HCT116 (cell line): ENCODE measurements around the gene DIP2B. TPM values are rescaled to one million over a fixed set of nuclear protein-coding genes. Genes with fewer than 3 reads are reported as not detected.

Experiments
- ATAC-seq: fragments of 200-7000 bp; cut with Tn5 transposase; 2 replicates; pipeline ENCODE4 v1.9.1; 2020; ENCODE audit warnings: mild to moderate bottlenecking, moderate library complexity
- BruUV-seq: library from RNA; stranded (reverse); fragments of 400-500 nt; replicated peaks from 2 replicates; lab custom pipeline; 2021; lab: Mats Ljungman, UMichigan
- CTCF ChIA-PET: fragments of 300-600 bp; sonication (Branson Sonifier 250); formaldehyde crosslinking; loops from one replicate; lab custom pipeline; 2021; ENCODE audit warnings: antibody characterized with exemption; lab: Charles Lee
- POLR2A ChIA-PET: fragments of 300-600, 350-600 bp; sonication (Branson Sonifier 250); formaldehyde crosslinking; loops from one replicate; lab custom pipeline; 2021; ENCODE audit warnings: antibody characterized with exemption; lab: Charles Lee
- RAD21 ChIA-PET, 2 experiments: fragments of 300-600 bp; sonication (Branson Sonifier 250); formaldehyde crosslinking; loops; one replicate each; lab custom pipeline; 2023; ENCODE audit warnings: low total read pairs in 2 of 2; ENCODE audit not compliant: uncharacterized antibody in 2 of 2, unreplicated experiment in 2 of 2, low non-redundant PET in 1 of 2; lab: Charles Lee
- DNase-seq: peaks from one replicate; pipeline ENCODE4 v3.0.0-alpha.2; 2010; ENCODE audit warnings: low read depth, low spot score
- H2AFZ ChIP-seq: fragments of 200-600 bp; shearing (Covaris generic), sonication (generic); 2 replicates; pipeline ENCODE4 v1.6.1; 2017; ENCODE audit warnings: low read depth, mixed run types, mixed read lengths, antibody characterized with exemption, low read length; ENCODE audit not compliant: poor library complexity, severe bottlenecking
- H3K27ac ChIP-seq: 2 replicates; pipeline ENCODE4 v1.5.1; 2012; ENCODE audit warnings: low read depth, low read length
- H3K27me3 ChIP-seq: fragments of 200-600 bp; sonication (generic); 2 replicates; pipeline ENCODE4 v1.6.1; 2016; ENCODE audit warnings: mixed run types, low read length, mixed read lengths; ENCODE audit not compliant: insufficient read depth
- H3K36me3 ChIP-seq, 2 experiments: fragments of 200-500 bp in 1 of 2; fragments of 200-600 bp in 1 of 2; sonication (Bioruptor generic) in 1 of 2; sonication (generic) in 1 of 2; 2 replicates each; pipeline versions ENCODE4 v1.5.1 to v1.6.1; 2014 to 2016; ENCODE audit warnings: low read length in 2 of 2, inconsistent platforms in 1 of 2, mixed read lengths in 1 of 2, mixed run types in 1 of 2; ENCODE audit not compliant: insufficient read depth in 2 of 2, control insufficient read depth in 1 of 2
- H3K4me1 ChIP-seq, 2 experiments: fragments of 200-600 bp in 1 of 2; sonication (generic) in 1 of 2; 2 replicates each; pipeline versions ENCODE4 v1.5.1 to v1.6.1; 2012 to 2017; ENCODE audit warnings: low read length in 2 of 2, inconsistent platforms in 1 of 2, mild to moderate bottlenecking in 1 of 2, mixed read lengths in 1 of 2, mixed run types in 1 of 2, moderate library complexity in 1 of 2; ENCODE audit not compliant: insufficient read depth in 2 of 2, control insufficient read depth in 1 of 2
- H3K4me2 ChIP-seq: fragments of 200-600 bp; sonication (generic); 2 replicates; pipeline ENCODE4 v1.6.1; 2017; ENCODE audit warnings: mixed run types, low read length, mixed read lengths
- H3K4me3 ChIP-seq, 2 experiments: fragments of 200-600 bp in 1 of 2; sonication (generic) in 1 of 2; replicated peaks in 1 of 2; 2 replicates each; pipeline ENCODE4 v1.5.1; 2011 to 2016; ENCODE audit warnings: low read length in 2 of 2, control low read depth in 1 of 2, low read depth in 1 of 2, mild to moderate bottlenecking in 1 of 2, mixed read lengths in 1 of 2, mixed run types in 1 of 2
- H3K79me2 ChIP-seq: fragments of 200-600 bp; sonication (generic); 2 replicates; pipeline ENCODE4 v1.6.1; 2017; ENCODE audit warnings: mild to moderate bottlenecking, mixed run types, low read length, moderate library complexity, mixed read lengths; ENCODE audit not compliant: insufficient read depth
- H3K9ac ChIP-seq: fragments of 200-600 bp; sonication (generic); 2 replicates; pipeline ENCODE4 v1.6.1; 2016; ENCODE audit warnings: low read length, mixed read lengths
- H3K9me2 ChIP-seq: fragments of 200-600 bp; sonication (generic), shearing (Covaris generic); 2 replicates; pipeline ENCODE4 v1.6.1; 2017; ENCODE audit warnings: mixed run types, mild to moderate bottlenecking, moderate library complexity; ENCODE audit not compliant: insufficient read depth
- H3K9me3 ChIP-seq, 2 experiments: fragments of 200-500 bp in 1 of 2; fragments of 200-600 bp in 1 of 2; sonication (Bioruptor generic) in 1 of 2; sonication (generic) in 1 of 2; 2 replicates each; pipeline ENCODE4 v1.6.1; 2014 to 2017; ENCODE audit warnings: low read length in 2 of 2, mixed read lengths in 2 of 2, inconsistent platforms in 1 of 2, low read depth in 1 of 2, mild to moderate bottlenecking in 1 of 2, mixed run types in 1 of 2, moderate library complexity in 1 of 2; ENCODE audit not compliant: control insufficient read depth in 1 of 2, insufficient read depth in 1 of 2
- H4K20me1 ChIP-seq: fragments of 200-600 bp; sonication (generic), shearing (Covaris generic); 2 replicates; pipeline ENCODE4 v1.6.1; 2017; ENCODE audit warnings: mixed run types, mild to moderate bottlenecking, moderate library complexity; ENCODE audit not compliant: insufficient read depth
- CBX3 ChIP-seq: IDR thresholded peaks from 2 replicates; pipeline ENCODE4 v1.6.1; 2012; ENCODE audit warnings: low read depth
- ELF1 ChIP-seq: IDR thresholded peaks from 2 replicates; pipeline ENCODE4 v1.6.1; 2012; ENCODE audit warnings: low read depth, borderline replicate concordance
- FOSL1 ChIP-seq: IDR thresholded peaks from 2 replicates; pipeline ENCODE4 v1.6.1; 2012; ENCODE audit warnings: low read depth
- MAX ChIP-seq: IDR thresholded peaks from 2 replicates; pipeline ENCODE4 v1.6.1; 2012
- POLR2AphosphoS5 ChIP-seq: IDR thresholded peaks from 2 replicates; pipeline ENCODE4 v1.6.1; 2011; ENCODE audit warnings: mild to moderate bottlenecking, low read depth, low read length, moderate library complexity
- RAD21 ChIP-seq: IDR thresholded peaks from 2 replicates; pipeline ENCODE4 v1.6.1; 2012; ENCODE audit warnings: low read depth, mild to moderate bottlenecking
- SIN3A ChIP-seq: IDR thresholded peaks from 2 replicates; pipeline ENCODE4 v1.6.1; 2012; ENCODE audit warnings: low read depth
- SP1 ChIP-seq: IDR thresholded peaks from 2 replicates; pipeline ENCODE4 v1.6.1; 2012; ENCODE audit warnings: low read depth
- TCF7L2 ChIP-seq: IDR thresholded peaks from 2 replicates; pipeline ENCODE4 v1.7.0; 2011; ENCODE audit warnings: borderline replicate concordance, inconsistent platforms; ENCODE audit not compliant: insufficient read depth, insufficient read length; ENCODE audit errors: extremely low read depth
- ZBTB33 ChIP-seq: IDR thresholded peaks from 2 replicates; pipeline ENCODE4 v1.6.1; 2011; ENCODE audit warnings: mild to moderate bottlenecking, low read length, moderate library complexity; ENCODE audit not compliant: insufficient replicate concordance; ENCODE audit errors: extremely low read depth
- intact Hi-C: fragments of 100-400 bp; cut with micrococcal nuclease; formaldehyde crosslinking; loops from 2 replicates; pipeline ENCODE4 v1.10.0; 2022
- total RNA-seq: library from RNA; stranded (reverse); gene quantifications from one replicate; pipeline ENCODE4 v1.2.1, GENCODE V29; 2021; ENCODE audit not compliant: unreplicated experiment
- TF ChIP-seq, protein P1 (sequence below): IDR thresholded peaks from 2 replicates; pipeline ENCODE4 v1.6.1; 2012; ENCODE audit warnings: low read depth
- TF ChIP-seq, protein P2 (sequence below), 3 experiments: fragments of 200-600 bp in 1 of 3; sonication (generic) in 1 of 3; IDR thresholded peaks in 2 of 3; conservative IDR thresholded peaks in 1 of 3; 2 replicates each; pipeline ENCODE4 v1.5.1; 2012 to 2017; ENCODE audit warnings: low read depth in 2 of 3, low read length in 2 of 3, antibody characterized with exemption in 1 of 3, borderline replicate concordance in 1 of 3, control low read depth in 1 of 3, mild to moderate bottlenecking in 1 of 3, mixed read lengths in 1 of 3, mixed run types in 1 of 3, moderate library complexity in 1 of 3; ENCODE audit not compliant: insufficient read depth in 1 of 3

The DIP2B gene
- total RNA-seq, 1 experiment from 2014 or later, result 32.3 TPM

GRCh38 chr12:50776749-50777728 is 272.3 kb downstream of the DIP2B start:
- no TSS peak for BruUV-seq
- Histone ChIP-seq H3K4me3 (no peak overlapping the region), H3K4me2 (no peak overlapping the region), H3K4me1 (peaks cover 35 to 42% of the 10 kb centered on the region in 2 experiments), H3K9me2 (no peaks in the 10 kb centered on the region), H3K9me3 (no peaks in the 10 kb centered on the region), H2AFZ (no peak overlapping the region), H3K79me2 (peaks cover 70% of the 10 kb centered on the region), H3K36me3 (no peaks in the 10 kb centered on the region), H3K27ac (no peak overlapping the region), H3K27me3 (no peaks in the 10 kb centered on the region), H4K20me1 (no peaks in the 10 kb centered on the region), H3K9ac (no peak overlapping the region)
- TF ChIP-seq POLR2AphosphoS5 (no peak), ELF1 (no peak), SIN3A (no peak), MAX (no peak), CBX3 (no peak), SP1 (no peak), FOSL1 (no peak), ZBTB33 (no peak), RAD21 (no peak), TCF7L2 (no peak)
- TF ChIP-seq, protein P1, sequence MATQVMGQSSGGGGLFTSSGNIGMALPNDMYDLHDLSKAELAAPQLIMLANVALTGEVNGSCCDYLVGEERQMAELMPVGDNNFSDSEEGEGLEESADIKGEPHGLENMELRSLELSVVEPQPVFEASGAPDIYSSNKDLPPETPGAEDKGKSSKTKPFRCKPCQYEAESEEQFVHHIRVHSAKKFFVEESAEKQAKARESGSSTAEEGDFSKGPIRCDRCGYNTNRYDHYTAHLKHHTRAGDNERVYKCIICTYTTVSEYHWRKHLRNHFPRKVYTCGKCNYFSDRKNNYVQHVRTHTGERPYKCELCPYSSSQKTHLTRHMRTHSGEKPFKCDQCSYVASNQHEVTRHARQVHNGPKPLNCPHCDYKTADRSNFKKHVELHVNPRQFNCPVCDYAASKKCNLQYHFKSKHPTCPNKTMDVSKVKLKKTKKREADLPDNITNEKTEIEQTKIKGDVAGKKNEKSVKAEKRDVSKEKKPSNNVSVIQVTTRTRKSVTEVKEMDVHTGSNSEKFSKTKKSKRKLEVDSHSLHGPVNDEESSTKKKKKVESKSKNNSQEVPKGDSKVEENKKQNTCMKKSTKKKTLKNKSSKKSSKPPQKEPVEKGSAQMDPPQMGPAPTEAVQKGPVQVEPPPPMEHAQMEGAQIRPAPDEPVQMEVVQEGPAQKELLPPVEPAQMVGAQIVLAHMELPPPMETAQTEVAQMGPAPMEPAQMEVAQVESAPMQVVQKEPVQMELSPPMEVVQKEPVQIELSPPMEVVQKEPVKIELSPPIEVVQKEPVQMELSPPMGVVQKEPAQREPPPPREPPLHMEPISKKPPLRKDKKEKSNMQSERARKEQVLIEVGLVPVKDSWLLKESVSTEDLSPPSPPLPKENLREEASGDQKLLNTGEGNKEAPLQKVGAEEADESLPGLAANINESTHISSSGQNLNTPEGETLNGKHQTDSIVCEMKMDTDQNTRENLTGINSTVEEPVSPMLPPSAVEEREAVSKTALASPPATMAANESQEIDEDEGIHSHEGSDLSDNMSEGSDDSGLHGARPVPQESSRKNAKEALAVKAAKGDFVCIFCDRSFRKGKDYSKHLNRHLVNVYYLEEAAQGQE, result no peak
- TF ChIP-seq, protein P2, sequence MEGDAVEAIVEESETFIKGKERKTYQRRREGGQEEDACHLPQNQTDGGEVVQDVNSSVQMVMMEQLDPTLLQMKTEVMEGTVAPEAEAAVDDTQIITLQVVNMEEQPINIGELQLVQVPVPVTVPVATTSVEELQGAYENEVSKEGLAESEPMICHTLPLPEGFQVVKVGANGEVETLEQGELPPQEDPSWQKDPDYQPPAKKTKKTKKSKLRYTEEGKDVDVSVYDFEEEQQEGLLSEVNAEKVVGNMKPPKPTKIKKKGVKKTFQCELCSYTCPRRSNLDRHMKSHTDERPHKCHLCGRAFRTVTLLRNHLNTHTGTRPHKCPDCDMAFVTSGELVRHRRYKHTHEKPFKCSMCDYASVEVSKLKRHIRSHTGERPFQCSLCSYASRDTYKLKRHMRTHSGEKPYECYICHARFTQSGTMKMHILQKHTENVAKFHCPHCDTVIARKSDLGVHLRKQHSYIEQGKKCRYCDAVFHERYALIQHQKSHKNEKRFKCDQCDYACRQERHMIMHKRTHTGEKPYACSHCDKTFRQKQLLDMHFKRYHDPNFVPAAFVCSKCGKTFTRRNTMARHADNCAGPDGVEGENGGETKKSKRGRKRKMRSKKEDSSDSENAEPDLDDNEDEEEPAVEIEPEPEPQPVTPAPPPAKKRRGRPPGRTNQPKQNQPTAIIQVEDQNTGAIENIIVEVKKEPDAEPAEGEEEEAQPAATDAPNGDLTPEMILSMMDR (IDR thresholded peaks at IDR 0.05 in 2 of 3, conservative IDR thresholded peaks at IDR 0.05 in 1 of 3; ENCODE audit: borderline replicate concordance in 1 of 3, insufficient read depth in 1 of 3, low read depth in 2 of 3, low read length in 2 of 3), result no peak
- ATAC-seq (no peak), DNase-seq (no peak)
- ChIA-PET CTCF (interaction anchor here (1.2 kb wide), 1 partner anchor 13 kb away, joined by 3 read pairs; no protein-coding TSS in a partner anchor), RAD21 (no interaction called here), POLR2A (interaction anchor here (1.0 kb wide), 1 partner anchor 10 kb away, joined by 3 read pairs; no protein-coding TSS in a partner anchor)
- intact Hi-C loops, result no loop called here
